DLD1 (cell line): Measurements from ENCODE around the gene GYG2.
"Not testable (repeated sequence)": the region's sequence is repeated elsewhere in the genome, so short reads cannot be mapped to it uniquely, and the experiment has no call there.

Experiments
- in situ Hi-C: cut with HindIII; loops from 2 replicates; pipeline ENCODE4 v1.10.0; 2017; ENCODE audit warnings: low sequenced_read_pairs

GYG2 gene

GRCh38 chrX:2863646-2864045 is 34.9 kb downstream of the GYG2 start:
- in situ Hi-C loops, result no loop called here

- in situ Hi-C loops, result no loop called here
Observed at GRCh38 chrX:2867206-2867605, 38.5 kb downstream of the GYG2 start.

- in situ Hi-C loops, result no loop called here
Observed at GRCh38 chrX:2870650-2871049, 41.9 kb downstream of the GYG2 start.

- in situ Hi-C loops, result no loop called here
Observed at GRCh38 chrX:2871831-2872230, 43.1 kb downstream of the GYG2 start.

GRCh38 chrX:2872671-2873277 is 44.0 kb downstream of the GYG2 start:
- in situ Hi-C loops, result no loop called here

GRCh38 chrX:2874222-2875135 is 45.7 kb downstream of the GYG2 start:
- in situ Hi-C loops, result no loop called here

GRCh38 chrX:2875136-2875481 is 46.4 kb downstream of the GYG2 start:
- in situ Hi-C loops, result no loop called here

GRCh38 chrX:2875798-2876399 is 47.2 kb downstream of the GYG2 start:
- in situ Hi-C loops, result no loop called here

GRCh38 chrX:2878563-2878962 is 49.8 kb downstream of the GYG2 start:
- in situ Hi-C loops, result no loop called here

- in situ Hi-C loops, result no loop called here
Observed at GRCh38 chrX:2879670-2880069, 50.9 kb downstream of the GYG2 start.

GRCh38 chrX:2883770-2884169 is 55.0 kb downstream of the GYG2 start:
- in situ Hi-C loops, result no loop called here

- in situ Hi-C loops, result no loop called here
Observed at GRCh38 chrX:2888309-2888708, 59.6 kb downstream of the GYG2 start.

- in situ Hi-C loops, result no loop called here
Observed at GRCh38 chrX:2889045-2889605, 60.4 kb downstream of the GYG2 start.

- in situ Hi-C loops, result not testable (repeated sequence)
Observed at GRCh38 chrX:2889706-2890490, 61.2 kb downstream of the GYG2 start.

GRCh38 chrX:2890536-2891460 is 62.1 kb downstream of the GYG2 start:
- in situ Hi-C loops, result not testable (repeated sequence)

- in situ Hi-C loops, result no loop called here
Observed at GRCh38 chrX:2892816-2893215, 64.1 kb downstream of the GYG2 start.

- in situ Hi-C loops, result no loop called here
Observed at GRCh38 chrX:2894885-2895292, 66.2 kb downstream of the GYG2 start.

- in situ Hi-C loops, result no loop called here
Observed at GRCh38 chrX:2897311-2897689, 68.6 kb downstream of the GYG2 start.

- in situ Hi-C loops, result not testable (repeated sequence)
Observed at GRCh38 chrX:2897690-2898623, 69.2 kb downstream of the GYG2 start.
